SK-MEL-5 (cell line): ENCODE measurements around the gene MRPL41. TPM values are rescaled to one million over a fixed set of nuclear protein-coding genes. Genes with fewer than 3 reads are reported as not detected.
"Not testable (repeated sequence)": the region's sequence is repeated elsewhere in the genome, so short reads cannot be mapped to it uniquely, and the experiment has no call there.

ENCODE experiments used
- DNase-seq: peaks from one replicate; pipeline ENCODE4 v3.0.0-alpha.2; 2016; ENCODE audit warnings: low read depth, low spot score
- in situ Hi-C: cut with HindIII; loops from 2 replicates; pipeline ENCODE4 v1.10.0; 2016; ENCODE audit warnings: low sequenced_read_pairs, high pct_unique_total_duplicates, low pct_unique_long_range_greater_than_20kb
- total RNA-seq: library from RNA; depleted of rRNA; stranded (reverse); fragments of >200 nt; shearing (Covaris generic); gene quantifications from 2 replicates; pipeline ENCODE4 v1.2.3, GENCODE V29; 2014; rRNA removed

The MRPL41 gene
- total RNA-seq, 1 experiment from 2014 or later: 95.9 TPM

DNA sequence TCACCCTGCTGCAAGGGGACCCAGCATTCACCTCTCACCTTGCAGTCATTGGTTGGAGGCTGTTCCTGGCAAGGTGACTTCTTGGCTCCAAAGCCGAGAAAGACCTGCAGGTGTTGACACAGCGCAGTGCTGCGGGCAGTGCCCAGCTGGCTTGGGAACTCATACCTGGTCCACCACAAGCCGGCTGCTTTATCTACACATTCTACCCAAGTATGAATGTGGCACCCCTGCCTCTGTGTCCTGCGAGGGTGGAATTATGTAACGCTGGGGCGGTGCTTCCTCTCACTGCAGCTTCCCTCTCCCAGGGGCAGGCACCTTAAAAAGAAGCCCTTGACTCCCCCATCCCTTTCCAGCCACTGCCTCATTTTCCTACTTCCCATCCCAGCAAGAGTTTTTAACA, 41.1 kb downstream of the MRPL41 start:
- in situ Hi-C loops: no loop called here

DNA sequence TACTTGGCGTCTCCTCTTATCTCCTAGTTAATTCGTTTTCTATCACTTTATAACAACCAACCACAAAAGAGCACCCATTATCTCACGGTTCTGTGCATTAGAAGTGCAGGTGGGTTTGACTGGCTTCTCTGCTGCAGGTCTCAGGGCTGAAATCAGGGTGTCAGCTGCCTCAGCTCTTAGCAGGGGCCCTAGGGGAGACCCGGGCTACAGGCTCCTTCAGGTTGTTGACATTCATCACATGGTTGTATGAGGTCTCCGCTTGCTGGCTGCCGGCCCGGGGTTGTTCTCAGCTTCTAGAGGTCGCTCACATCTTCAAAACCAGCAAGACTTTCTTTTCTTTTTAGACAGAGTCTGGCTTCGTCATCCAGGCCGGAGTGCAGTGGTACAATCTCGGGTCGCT, 41.5 kb downstream of the MRPL41 start:
- in situ Hi-C loops: no loop called here
- DNase-seq: no peak

More for the DNA sequence above, 41.1 kb downstream of the MRPL41 start:
- DNase-seq: no peak

DNA sequence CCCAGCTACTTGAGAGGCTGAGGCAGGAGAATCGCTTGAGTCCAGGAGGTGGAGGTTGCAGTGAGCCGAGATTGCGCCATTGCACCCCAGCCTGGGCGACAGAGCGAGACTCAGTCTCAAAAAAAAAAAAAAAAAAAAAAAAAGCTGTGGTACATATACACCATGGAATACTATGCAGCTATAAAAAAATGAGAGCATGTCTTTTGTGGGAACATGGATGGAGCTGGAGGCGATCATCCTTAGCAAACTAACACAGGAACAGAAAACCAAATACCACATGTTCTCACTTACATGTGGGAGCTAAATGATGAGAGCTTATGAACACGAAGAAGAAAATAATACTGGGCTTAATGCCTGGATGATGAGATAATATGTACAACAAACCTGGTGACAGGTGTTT, 44.9 kb downstream of the MRPL41 start:
- in situ Hi-C loops: not testable (repeated sequence)

DNA sequence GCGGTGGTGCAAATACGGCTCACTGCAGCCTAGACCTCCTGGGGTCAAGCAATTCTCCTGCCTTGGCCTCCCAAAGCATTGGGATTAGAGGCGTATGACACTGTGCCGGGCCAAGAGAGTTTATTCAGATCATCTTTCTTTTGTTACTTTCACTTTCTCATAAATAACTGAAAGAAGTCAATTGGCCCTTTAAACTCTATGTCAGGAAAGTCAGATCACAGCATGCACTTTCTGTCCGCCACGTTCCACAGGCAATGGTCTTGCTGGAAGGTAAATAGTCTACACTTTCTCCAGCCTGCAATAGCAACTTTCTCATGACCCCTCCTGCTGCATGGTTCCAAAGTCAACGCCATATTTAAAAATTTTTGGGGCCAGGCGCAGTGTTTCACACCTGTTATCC, 47.3 kb downstream of the MRPL41 start:
- in situ Hi-C loops: no loop called here
- DNase-seq: no peak

More for the DNA sequence above, 44.9 kb downstream of the MRPL41 start:
- DNase-seq: not testable (repeated sequence)

Other genes starting within 250 kb of the MRPL41 start
- gene NRARP, start 249.6 kb upstream of the MRPL41 start, total RNA-seq: 0.50 and 0.67 TPM in 2 replicates
- 1.4 and 1.7 TPM in 2 replicates for gene EXD3, start 128.7 kb upstream of the MRPL41 start, total RNA-seq
- gene NOXA1, start 128.5 kb upstream of the MRPL41 start, total RNA-seq: 0.55 and 0.75 TPM in 2 replicates
- not detected in 2 replicates for gene ENTPD8, start 110.5 kb upstream of the MRPL41 start, total RNA-seq
- gene NSMF, start 92.5 kb upstream of the MRPL41 start, total RNA-seq: 22.4 and 25.5 TPM in 2 replicates
- 0.29 and 0.37 TPM in 2 replicates for gene PNPLA7, start 1.5 kb upstream of the MRPL41 start, total RNA-seq
- 23.8 and 25.2 TPM in 2 replicates for gene DPH7, start 27.0 kb downstream of the MRPL41 start, total RNA-seq
- 28.3 and 31.6 TPM in 2 replicates for gene ZMYND19, start 38.6 kb downstream of the MRPL41 start, total RNA-seq
- 24.4 and 28.2 TPM in 2 replicates for gene ARRDC1, start 53.8 kb downstream of the MRPL41 start, total RNA-seq
- gene EHMT1, start 67.1 kb downstream of the MRPL41 start, total RNA-seq: 18.5 and 24.3 TPM in 2 replicates